Activated T-cell treated with anti-CD3 and anti-CD28 coated beads, Interleukin-2, amount 50 U/mL, for 72 hours (primary cell): Measurements from ENCODE around the gene AATK. TPM values are rescaled to one million over a fixed set of nuclear protein-coding genes. Genes with fewer than 3 reads are reported as not detected.

Experiments used
- ATAC-seq, 2 donors: fragments of 150-1000 bp; cut with Tn5 transposase; replicated peaks in 1 of 2; 2 replicates each; pipeline ENCODE4 v1.10.0; 2021; ENCODE audit warnings: moderate library complexity in 2 of 2, mild to moderate bottlenecking in 1 of 2
- DNase-seq, 2 donors: peaks; one replicate each; pipeline ENCODE4 v3.0.0; 2021 to 2022; ENCODE audit warnings: mixed read lengths in 1 of 2
- H3K27ac Mint-ChIP-seq: one replicate; pipeline ENCODE4 v1.8.0; 2022; ENCODE audit warnings: mild to moderate bottlenecking, moderate library complexity, mixed read lengths
- H3K27me3 Mint-ChIP-seq: one replicate; pipeline ENCODE4 v1.8.0; 2022; ENCODE audit warnings: low read depth, mixed read lengths
- H3K36me3 Mint-ChIP-seq, 2 donors: one replicate each; pipeline ENCODE4 v1.8.0; 2022; ENCODE audit warnings: mixed read lengths in 2 of 2, mild to moderate bottlenecking in 1 of 2; ENCODE audit not compliant: insufficient read depth in 2 of 2
- H3K4me1 Mint-ChIP-seq: one replicate; pipeline ENCODE4 v1.8.0; 2022; ENCODE audit warnings: low read depth, mixed read lengths
- H3K4me3 Mint-ChIP-seq, 2 donors: one replicate each; pipeline ENCODE4 v1.8.0; 2022; ENCODE audit warnings: mild to moderate bottlenecking in 2 of 2, mixed read lengths in 2 of 2, moderate library complexity in 2 of 2
- H3K9me3 Mint-ChIP-seq, 2 donors: one replicate each; pipeline ENCODE4 v1.8.0; 2022; ENCODE audit warnings: mixed read lengths in 2 of 2
- total RNA-seq, 2 donors: library from RNA; stranded (reverse); gene quantifications; one replicate each; pipeline ENCODE4 v1.2.3, GENCODE V29; 2022

Gene AATK, protein sequence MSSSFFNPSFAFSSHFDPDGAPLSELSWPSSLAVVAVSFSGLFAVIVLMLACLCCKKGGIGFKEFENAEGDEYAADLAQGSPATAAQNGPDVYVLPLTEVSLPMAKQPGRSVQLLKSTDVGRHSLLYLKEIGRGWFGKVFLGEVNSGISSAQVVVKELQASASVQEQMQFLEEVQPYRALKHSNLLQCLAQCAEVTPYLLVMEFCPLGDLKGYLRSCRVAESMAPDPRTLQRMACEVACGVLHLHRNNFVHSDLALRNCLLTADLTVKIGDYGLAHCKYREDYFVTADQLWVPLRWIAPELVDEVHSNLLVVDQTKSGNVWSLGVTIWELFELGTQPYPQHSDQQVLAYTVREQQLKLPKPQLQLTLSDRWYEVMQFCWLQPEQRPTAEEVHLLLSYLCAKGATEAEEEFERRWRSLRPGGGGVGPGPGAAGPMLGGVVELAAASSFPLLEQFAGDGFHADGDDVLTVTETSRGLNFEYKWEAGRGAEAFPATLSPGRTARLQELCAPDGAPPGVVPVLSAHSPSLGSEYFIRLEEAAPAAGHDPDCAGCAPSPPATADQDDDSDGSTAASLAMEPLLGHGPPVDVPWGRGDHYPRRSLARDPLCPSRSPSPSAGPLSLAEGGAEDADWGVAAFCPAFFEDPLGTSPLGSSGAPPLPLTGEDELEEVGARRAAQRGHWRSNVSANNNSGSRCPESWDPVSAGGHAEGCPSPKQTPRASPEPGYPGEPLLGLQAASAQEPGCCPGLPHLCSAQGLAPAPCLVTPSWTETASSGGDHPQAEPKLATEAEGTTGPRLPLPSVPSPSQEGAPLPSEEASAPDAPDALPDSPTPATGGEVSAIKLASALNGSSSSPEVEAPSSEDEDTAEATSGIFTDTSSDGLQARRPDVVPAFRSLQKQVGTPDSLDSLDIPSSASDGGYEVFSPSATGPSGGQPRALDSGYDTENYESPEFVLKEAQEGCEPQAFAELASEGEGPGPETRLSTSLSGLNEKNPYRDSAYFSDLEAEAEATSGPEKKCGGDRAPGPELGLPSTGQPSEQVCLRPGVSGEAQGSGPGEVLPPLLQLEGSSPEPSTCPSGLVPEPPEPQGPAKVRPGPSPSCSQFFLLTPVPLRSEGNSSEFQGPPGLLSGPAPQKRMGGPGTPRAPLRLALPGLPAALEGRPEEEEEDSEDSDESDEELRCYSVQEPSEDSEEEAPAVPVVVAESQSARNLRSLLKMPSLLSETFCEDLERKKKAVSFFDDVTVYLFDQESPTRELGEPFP (N-terminal part only)
- total RNA-seq, result under 1 TPM; 0.48 to 0.81 TPM

DNA sequence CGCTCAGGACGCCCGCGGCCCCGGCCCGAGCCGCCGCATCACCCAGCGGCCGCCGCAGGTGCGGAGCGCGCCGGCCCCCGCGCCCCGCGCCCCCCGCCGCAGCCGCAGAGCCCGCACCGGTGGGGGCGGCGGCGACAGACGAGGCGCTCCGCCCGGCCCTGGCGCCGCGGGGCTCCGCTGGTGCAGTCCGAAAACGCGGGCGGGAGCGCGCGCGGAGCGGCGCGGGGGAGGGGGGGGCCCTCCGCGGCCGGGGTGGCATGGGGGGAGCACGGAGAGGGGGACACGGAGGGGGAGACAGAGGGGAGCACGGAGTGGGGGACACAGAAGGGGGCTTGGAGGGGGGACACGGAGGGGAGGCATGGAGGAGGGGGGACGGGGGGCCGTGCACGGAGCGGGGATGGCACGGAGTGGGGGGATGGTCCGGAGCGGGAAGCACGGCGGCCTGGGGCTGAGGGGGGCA, at the start of gene AATK:
Gene AATK (minus strand): TSS at position 189 of the 460 bp plus-strand sequence. CDS start 229 bp downstream, outside the sequence.
- ATAC-seq (no peak), DNase-seq (no peak)
- Mint-ChIP-seq H3K36me3 (no peaks in the 10 kb centered on the region), H3K4me1 (no peaks in the 10 kb centered on the region), H3K27ac (no peak within 1 kb of the TSS), H3K9me3 (no peaks in the 10 kb centered on the region), H3K27me3 (peaks cover 6% of the 10 kb centered on the region), H3K4me3 (peak within 1 kb of the TSS; percentile 26 to 48)

DNA sequence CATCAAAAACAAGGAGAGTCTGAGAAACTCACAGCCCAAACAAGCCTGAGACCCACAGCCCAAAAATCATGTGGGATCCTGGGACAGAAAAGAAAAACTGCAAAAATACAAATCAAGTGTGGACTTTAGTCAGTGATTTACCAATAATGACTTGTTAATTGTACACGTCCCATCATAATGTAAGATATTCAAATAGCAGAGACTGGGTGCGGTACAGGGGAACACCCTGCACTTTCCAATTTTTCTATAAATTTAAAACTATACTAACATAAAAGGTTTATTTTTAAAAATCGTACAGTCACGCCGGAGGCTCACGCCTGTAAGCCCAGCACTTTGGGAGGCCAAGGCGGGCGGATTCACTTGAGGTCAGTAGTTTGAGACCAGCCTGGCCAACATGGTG, 48.0 kb upstream of the AATK start:
- Mint-ChIP-seq H3K9me3 (no peaks in the 10 kb centered on the region), H3K27me3 (no peaks in the 10 kb centered on the region), H3K27ac (no peak overlapping the region)

DNA sequence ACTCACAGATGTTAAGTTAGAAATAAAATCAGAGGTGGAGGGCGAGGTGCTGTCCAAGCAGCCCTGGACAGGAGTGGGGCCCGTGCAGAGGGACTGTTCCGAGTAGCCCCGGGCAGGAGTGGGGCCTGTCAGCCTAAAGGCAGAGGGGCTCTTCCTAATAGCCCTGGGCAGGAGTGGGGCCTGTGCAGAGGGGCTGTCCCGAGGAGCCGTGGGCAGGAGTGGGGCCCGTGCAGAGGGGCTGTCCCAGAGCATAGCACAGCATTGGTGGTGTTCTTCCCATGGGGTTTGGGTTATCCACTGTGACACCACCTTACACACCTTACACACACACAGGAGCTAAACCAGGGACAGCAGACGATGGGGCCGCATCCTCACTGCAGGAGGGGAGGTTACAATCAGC, 46.3 kb upstream of the AATK start:
- Mint-ChIP-seq H3K4me3 (no peak overlapping the region), H3K36me3 (no peaks in the 10 kb centered on the region), H3K27ac (no peak overlapping the region), H3K9me3 (no peaks in the 10 kb centered on the region), H3K4me1 (no peaks in the 10 kb centered on the region), H3K27me3 (no peaks in the 10 kb centered on the region)
- DNase-seq (no peak), ATAC-seq (no peak)

More for the DNA sequence above, 48.0 kb upstream of the AATK start:
- Mint-ChIP-seq H3K4me3 (no peak overlapping the region), H3K36me3 (no peaks in the 10 kb centered on the region), H3K4me1 (no peaks in the 10 kb centered on the region)
- DNase-seq (no peak), ATAC-seq (no peak)

DNA sequence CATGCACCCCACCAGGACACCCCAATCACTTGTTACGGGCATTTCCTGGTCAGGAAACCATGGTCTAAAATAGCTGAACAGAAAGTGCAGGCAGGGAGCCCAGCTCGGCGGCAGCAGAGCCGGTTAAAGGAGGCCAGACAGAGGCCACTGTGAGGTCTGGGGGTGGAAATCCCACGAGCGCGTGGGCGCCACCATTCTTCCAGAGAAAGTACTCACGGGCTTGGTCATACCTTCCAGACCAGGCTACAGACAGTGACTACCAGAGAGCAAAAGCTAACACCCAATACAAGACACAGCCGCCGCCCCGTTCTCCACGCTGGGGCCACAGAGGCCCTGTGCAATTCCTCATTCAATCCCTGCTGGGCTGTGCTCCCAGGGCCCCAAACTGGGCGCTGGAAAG, 44.8 kb upstream of the AATK start:
- Mint-ChIP-seq H3K9me3 (no peaks in the 10 kb centered on the region), H3K4me1 (no peaks in the 10 kb centered on the region), H3K4me3 (no peak overlapping the region), H3K36me3 (no peaks in the 10 kb centered on the region), H3K27ac (no peak overlapping the region), H3K27me3 (no peaks in the 10 kb centered on the region)
- no peak for DNase-seq
- ATAC-seq, result no peak

DNA sequence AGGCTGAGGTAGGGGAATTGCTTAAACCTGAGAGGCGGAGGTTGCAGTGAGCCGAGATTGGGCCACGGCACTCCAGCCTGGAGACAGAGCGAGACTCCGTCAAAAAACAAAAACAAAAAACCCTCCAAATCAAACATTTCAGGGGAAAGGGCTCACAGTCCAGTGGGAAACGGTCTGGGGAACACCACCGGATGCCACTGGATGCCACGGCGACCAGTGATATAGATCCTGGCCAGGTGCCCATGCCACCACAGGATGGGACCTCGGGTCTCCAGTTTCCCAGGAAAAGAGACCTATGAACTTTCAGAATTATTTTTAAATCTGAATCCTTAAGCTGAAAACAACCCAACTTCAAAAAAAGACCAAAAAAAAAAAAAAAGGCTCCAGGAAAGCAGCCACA, 44.4 kb upstream of the AATK start:
- DNase-seq (no peak), ATAC-seq (no peak)
- H3K27ac Mint-ChIP-seq, result no peak overlapping the region
- H3K4me3 Mint-ChIP-seq, result no peak overlapping the region
- no peaks in the 10 kb centered on the region for H3K27me3 Mint-ChIP-seq
- no peaks in the 10 kb centered on the region for H3K9me3 Mint-ChIP-seq
- no peaks in the 10 kb centered on the region for H3K4me1 Mint-ChIP-seq
- no peaks in the 10 kb centered on the region for H3K36me3 Mint-ChIP-seq

DNA sequence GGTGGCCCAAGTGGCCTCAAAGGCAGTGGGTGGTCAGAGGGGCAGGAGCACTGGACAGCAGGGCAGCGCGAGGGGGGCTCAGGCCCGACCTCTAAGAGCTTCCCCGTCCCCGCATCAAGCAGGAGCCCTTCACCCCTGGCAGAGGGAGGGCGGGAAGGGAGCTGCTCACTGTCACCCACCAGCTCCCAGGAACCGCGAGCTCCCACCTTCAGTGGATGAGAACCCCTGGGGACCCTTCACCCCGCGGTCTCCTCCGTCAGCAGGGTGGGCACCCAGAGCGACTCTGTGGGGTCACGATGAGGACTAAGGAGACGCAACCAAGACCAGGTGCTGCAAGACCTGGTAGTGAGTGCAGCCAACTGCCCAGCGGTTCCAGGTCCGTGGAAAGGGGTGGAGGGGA, 43.1 kb upstream of the AATK start:
- ATAC-seq, result no peak
- Mint-ChIP-seq H3K4me1 (no peaks in the 10 kb centered on the region), H3K4me3 (no peak overlapping the region), H3K9me3 (no peaks in the 10 kb centered on the region), H3K36me3 (no peaks in the 10 kb centered on the region), H3K27ac (no peak overlapping the region), H3K27me3 (no peaks in the 10 kb centered on the region)
- DNase-seq, result no peak

DNA sequence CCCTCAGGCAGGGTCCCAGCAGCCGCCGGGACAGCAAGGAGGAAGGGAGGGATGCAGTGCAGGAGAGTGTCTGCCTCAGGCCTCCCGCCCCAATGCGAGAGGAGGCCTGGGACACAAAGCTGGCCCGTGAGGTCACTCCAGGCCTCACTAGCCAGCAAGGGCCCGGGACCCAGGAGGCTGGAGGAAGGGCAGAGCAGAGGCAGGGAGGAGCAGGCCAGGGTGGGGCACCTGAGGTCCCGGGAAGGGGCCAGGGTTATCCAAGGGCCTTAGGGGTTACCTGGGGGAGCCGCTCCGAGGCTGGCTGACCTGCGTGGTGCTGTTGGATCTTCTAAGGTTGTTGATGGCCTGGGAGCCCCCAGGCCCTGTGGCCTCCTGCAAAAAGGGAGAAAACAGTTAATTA, 42.6 kb upstream of the AATK start:
- Mint-ChIP-seq H3K27me3 (no peaks in the 10 kb centered on the region), H3K27ac (no peak overlapping the region), H3K4me1 (no peaks in the 10 kb centered on the region), H3K4me3 (no peak overlapping the region), H3K9me3 (no peaks in the 10 kb centered on the region), H3K36me3 (no peaks in the 10 kb centered on the region)
- no peak for ATAC-seq
- no peak for DNase-seq

- Mint-ChIP-seq H3K4me3 (no peak overlapping the region), H3K27ac (peak overlapping the region; percentile 3), H3K36me3 (no peaks in the 10 kb centered on the region), H3K27me3 (no peaks in the 10 kb centered on the region), H3K4me1 (no peaks in the 10 kb centered on the region), H3K9me3 (no peaks in the 10 kb centered on the region)
- no peak for DNase-seq
- ATAC-seq, result peak in 1 of 2 donors; percentile 27
These were observed 41.9 kb upstream of the AATK start for GRCh38 chr17:81207610-81208581.

- no peak for DNase-seq
- H3K4me3 Mint-ChIP-seq, result no peak overlapping the region
These were observed 40.6 kb upstream of the AATK start for GRCh38 chr17:81206657-81207056.

DNA sequence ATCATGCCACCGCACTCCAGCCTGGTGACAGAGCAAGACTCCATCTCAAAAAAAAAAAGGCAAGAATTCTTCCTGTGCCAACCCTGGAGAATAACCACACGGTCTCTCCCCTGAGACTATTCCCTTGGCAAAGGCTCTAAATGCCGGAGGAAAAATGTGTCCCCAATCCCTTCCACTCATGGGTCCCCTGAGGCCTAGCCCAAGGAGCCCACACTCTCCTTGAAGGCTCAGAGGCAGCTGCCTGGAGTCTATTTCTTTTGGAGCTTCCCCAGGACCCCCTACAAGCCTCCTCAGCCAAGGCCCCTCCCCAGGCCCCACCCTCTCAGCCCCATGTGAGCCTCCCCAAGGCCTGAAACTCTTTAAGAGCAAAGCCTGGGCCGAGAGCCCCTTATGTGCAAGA, 40.1 kb upstream of the AATK start:
- Mint-ChIP-seq H3K27ac (no peak overlapping the region), H3K9me3 (no peaks in the 10 kb centered on the region), H3K36me3 (no peaks in the 10 kb centered on the region), H3K4me1 (no peaks in the 10 kb centered on the region), H3K4me3 (no peak overlapping the region), H3K27me3 (no peaks in the 10 kb centered on the region)
- ATAC-seq (no peak), DNase-seq (no peak)

More at GRCh38 chr17:81206657-81207056, 40.6 kb upstream of the AATK start:
- Mint-ChIP-seq H3K27me3 (no peaks in the 10 kb centered on the region), H3K4me1 (no peaks in the 10 kb centered on the region), H3K36me3 (no peaks in the 10 kb centered on the region), H3K27ac (no peak overlapping the region), H3K9me3 (no peaks in the 10 kb centered on the region)
- ATAC-seq, result no peak

- ATAC-seq, result no peak
- H3K27me3 Mint-ChIP-seq, result no peaks in the 10 kb centered on the region
- H3K9me3 Mint-ChIP-seq, result no peaks in the 10 kb centered on the region
- no peak overlapping the region for H3K27ac Mint-ChIP-seq
- DNase-seq, result no peak
- no peaks in the 10 kb centered on the region for H3K4me1 Mint-ChIP-seq
- H3K4me3 Mint-ChIP-seq, result no peak overlapping the region
- H3K36me3 Mint-ChIP-seq, result no peaks in the 10 kb centered on the region
These were observed 38.6 kb upstream of the AATK start for GRCh38 chr17:81204578-81204977.

DNA sequence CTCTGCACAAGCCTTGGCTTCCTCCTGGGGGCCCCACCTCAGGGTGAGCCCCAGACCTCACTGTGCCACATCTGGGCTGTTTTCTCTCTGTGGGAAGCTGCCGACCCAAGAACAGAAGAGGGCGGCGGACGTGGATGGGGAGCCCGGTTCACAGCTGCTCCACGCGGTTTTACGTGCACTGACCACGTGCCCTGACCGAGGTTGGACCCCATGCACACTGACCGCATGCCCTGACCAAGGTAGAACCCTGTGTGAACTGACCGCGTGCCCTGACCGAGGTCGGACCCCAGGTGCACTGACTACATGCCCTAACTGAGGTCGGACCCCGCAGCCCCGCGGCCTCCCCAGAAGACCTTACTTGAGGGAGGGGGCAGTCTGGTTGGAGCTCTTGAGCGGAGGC, 37.1 kb upstream of the AATK start:
- ATAC-seq (no peak), DNase-seq (no peak)
- no peak overlapping the region for H3K4me3 Mint-ChIP-seq
- no peaks in the 10 kb centered on the region for H3K9me3 Mint-ChIP-seq
- H3K36me3 Mint-ChIP-seq, result no peaks in the 10 kb centered on the region
- H3K27ac Mint-ChIP-seq, result no peak overlapping the region
- H3K27me3 Mint-ChIP-seq, result no peaks in the 10 kb centered on the region
- H3K4me1 Mint-ChIP-seq, result no peaks in the 10 kb centered on the region
